Gastrocnemius medialis (tissue), 4 donors: ENCODE data around the gene TSPYL2. TPM values are rescaled to one million over a fixed set of nuclear protein-coding genes. Genes with fewer than 3 reads are reported as not detected.

ENCODE experiments used
- ATAC-seq, 2 donors: fragments of 150-250 bp; one replicate each; pipeline ENCODE4 v1.9.1; 2016
- DNase-seq, 2 donors: peaks; one replicate each; pipeline ENCODE4 v3.0.0-alpha.2; 2019
- H3K27ac ChIP-seq, 4 donors: fragments of 200-600 bp; sonication (generic); 1 replicate in 1 of 4; 2 replicates in 3 of 4; pipeline ENCODE4 v1.5.1; 2016 to 2018; ENCODE audit warnings: mild to moderate bottlenecking in 2 of 4, moderate library complexity in 1 of 4
- H3K27me3 ChIP-seq, 3 donors: fragments of 200-600 bp; sonication (generic) in 2 of 3; 1 replicate in 1 of 3; 2 replicates in 2 of 3; pipeline versions ENCODE4 v1.5.1 to v1.6.0; 2016 to 2019; ENCODE audit warnings: mild to moderate bottlenecking in 1 of 3, moderate library complexity in 1 of 3
- H3K36me3 ChIP-seq, 2 donors: fragments of 200-600 bp; sonication (generic) in 1 of 2; one replicate each; pipeline ENCODE4 v1.5.1; 2017 to 2018
- H3K4me1 ChIP-seq, 2 donors: fragments of 200-600 bp; sonication (generic) in 1 of 2; one replicate each; pipeline ENCODE4 v1.5.1; 2016 to 2017; ENCODE audit warnings: mild to moderate bottlenecking in 2 of 2
- H3K4me3 ChIP-seq, 4 donors: fragments of 200-600 bp; sonication (generic) in 3 of 4; 1 replicate in 1 of 4; 2 replicates in 3 of 4; pipeline ENCODE4 v1.5.1; 2016 to 2019; ENCODE audit warnings: mild to moderate bottlenecking in 2 of 4
- H3K9me3 ChIP-seq, 3 donors: fragments of 200-600 bp; sonication (generic) in 2 of 3; 1 replicate in 1 of 3; 2 replicates in 2 of 3; pipeline ENCODE4 v1.5.1; 2016 to 2019
- POLR2A ChIP-seq, 2 donors: fragments of 450-650 bp; IDR thresholded peaks; one replicate each; pipeline ENCODE4 v1.6.1; 2017; ENCODE audit warnings: antibody characterized with exemption in 2 of 2, mild to moderate bottlenecking in 2 of 2, moderate library complexity in 2 of 2
- in situ Hi-C, 4 donors: fragments of 200-750 bp; cut with MboI; loops; one replicate each; pipeline versions ENCODE4 v1.15.0 to v1.8.0; 2017; ENCODE audit warnings: low sequenced_read_pairs in 4 of 4
- intact Hi-C: fragments of 100-400 bp; cut with DNase I; formaldehyde crosslinking; loops from one replicate; pipeline ENCODE4 v1.15.1; 2023; ENCODE audit warnings: low total_unique reads
- total RNA-seq, 4 donors: library from RNA; depleted of rRNA; stranded (reverse); fragments of >200 nt; gene quantifications; one replicate each; pipeline versions ENCODE4 v1.1.0 to v1.2.3, GENCODE V29; 2016
- TF ChIP-seq, protein P1 (sequence below), 5 experiments: fragments of 450-650 bp in 3 of 5; fragments of 200-600 bp in 2 of 5; sonication (generic) in 2 of 5; IDR thresholded peaks in 4 of 5; conservative IDR thresholded peaks in 1 of 5; 1 replicate in 4 of 5; 2 replicates in 1 of 5; pipeline ENCODE4 v1.5.1; 2016 to 2019; ENCODE audit warnings: antibody characterized with exemption in 5 of 5, mild to moderate bottlenecking in 3 of 5, moderate library complexity in 3 of 5

The TSPYL2 gene
- total RNA-seq, 4 donors from 2014 or later, result 46.7 to 161 (median 78.6) TPM

DNA sequence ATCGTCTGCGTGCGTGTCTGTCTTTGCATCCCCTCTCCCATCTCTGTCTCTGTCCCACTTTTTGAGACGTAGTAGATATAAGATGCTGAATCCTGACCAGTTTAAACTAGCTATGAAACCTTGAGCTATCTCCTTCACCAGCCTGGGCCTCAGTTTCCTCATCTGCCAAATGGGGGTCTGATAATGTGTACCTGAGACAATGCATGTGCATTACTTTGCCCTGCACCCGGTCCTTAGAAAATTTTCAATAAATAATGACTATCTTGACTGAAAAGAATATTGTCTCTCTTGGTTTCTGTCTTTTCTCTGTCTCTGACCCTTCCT lies 12.4 kb downstream of the TSPYL2 start:
- H3K27ac ChIP-seq, result peak overlapping the region; percentile 85 to 95 (median 92)
- peaks cover 5 to 7% of the 10 kb centered on the region in 2 donors for H3K4me1 ChIP-seq
- ATAC-seq, result no peak
- no peaks in the 10 kb centered on the region for H3K36me3 ChIP-seq
- intact Hi-C loops, result loop anchor here (5.0 kb wide), 1 partner anchor 348 kb away; no protein-coding TSS in a partner anchor
- no peaks in the 10 kb centered on the region for H3K27me3 ChIP-seq
- in situ Hi-C loops, result loop anchor here in 2 of 4 donors (10.0 to 25.0 kb wide), 2 partner anchors 118 to 130 kb away; partner anchors contain the start of gene KDM5C (in 1 of the 2)
- no peak for DNase-seq
- TF ChIP-seq POLR2A (IDR thresholded peaks at IDR 0.05), result no peak
- TF ChIP-seq, protein P1, sequence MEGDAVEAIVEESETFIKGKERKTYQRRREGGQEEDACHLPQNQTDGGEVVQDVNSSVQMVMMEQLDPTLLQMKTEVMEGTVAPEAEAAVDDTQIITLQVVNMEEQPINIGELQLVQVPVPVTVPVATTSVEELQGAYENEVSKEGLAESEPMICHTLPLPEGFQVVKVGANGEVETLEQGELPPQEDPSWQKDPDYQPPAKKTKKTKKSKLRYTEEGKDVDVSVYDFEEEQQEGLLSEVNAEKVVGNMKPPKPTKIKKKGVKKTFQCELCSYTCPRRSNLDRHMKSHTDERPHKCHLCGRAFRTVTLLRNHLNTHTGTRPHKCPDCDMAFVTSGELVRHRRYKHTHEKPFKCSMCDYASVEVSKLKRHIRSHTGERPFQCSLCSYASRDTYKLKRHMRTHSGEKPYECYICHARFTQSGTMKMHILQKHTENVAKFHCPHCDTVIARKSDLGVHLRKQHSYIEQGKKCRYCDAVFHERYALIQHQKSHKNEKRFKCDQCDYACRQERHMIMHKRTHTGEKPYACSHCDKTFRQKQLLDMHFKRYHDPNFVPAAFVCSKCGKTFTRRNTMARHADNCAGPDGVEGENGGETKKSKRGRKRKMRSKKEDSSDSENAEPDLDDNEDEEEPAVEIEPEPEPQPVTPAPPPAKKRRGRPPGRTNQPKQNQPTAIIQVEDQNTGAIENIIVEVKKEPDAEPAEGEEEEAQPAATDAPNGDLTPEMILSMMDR (IDR thresholded peaks at IDR 0.05 in 4 of 5, conservative IDR thresholded peaks at IDR 0.05 in 1 of 5), result no peak
- H3K4me3 ChIP-seq, result peak overlapping the region; percentile 63 to 76 (median 68)
- no peaks in the 10 kb centered on the region for H3K9me3 ChIP-seq

- intact Hi-C loops, result no loop called here
- DNase-seq, result no peak
- Histone ChIP-seq H3K27me3 (no peaks in the 10 kb centered on the region), H3K36me3 (peaks cover 0 to 5% of the 10 kb centered on the region in 2 donors), H3K4me1 (peaks cover 5 to 7% of the 10 kb centered on the region in 2 donors), H3K27ac (no peak overlapping the region), H3K4me3 (no peak overlapping the region), H3K9me3 (no peaks in the 10 kb centered on the region)
- ATAC-seq, result no peak
- in situ Hi-C loops, result loop anchor here in 2 of 4 donors (10.0 to 25.0 kb wide), 2 partner anchors 117 to 129 kb away; partner anchors contain the start of gene KDM5C (in 1 of the 2)
- TF ChIP-seq, protein P1 (IDR thresholded peaks at IDR 0.05 in 4 of 5, conservative IDR thresholded peaks at IDR 0.05 in 1 of 5), result no peak
- no peak for TF ChIP-seq POLR2A (IDR thresholded peaks at IDR 0.05)
Measured at GRCh38 chrX:53095796-53096195, 13.6 kb downstream of the TSPYL2 start.

DNA sequence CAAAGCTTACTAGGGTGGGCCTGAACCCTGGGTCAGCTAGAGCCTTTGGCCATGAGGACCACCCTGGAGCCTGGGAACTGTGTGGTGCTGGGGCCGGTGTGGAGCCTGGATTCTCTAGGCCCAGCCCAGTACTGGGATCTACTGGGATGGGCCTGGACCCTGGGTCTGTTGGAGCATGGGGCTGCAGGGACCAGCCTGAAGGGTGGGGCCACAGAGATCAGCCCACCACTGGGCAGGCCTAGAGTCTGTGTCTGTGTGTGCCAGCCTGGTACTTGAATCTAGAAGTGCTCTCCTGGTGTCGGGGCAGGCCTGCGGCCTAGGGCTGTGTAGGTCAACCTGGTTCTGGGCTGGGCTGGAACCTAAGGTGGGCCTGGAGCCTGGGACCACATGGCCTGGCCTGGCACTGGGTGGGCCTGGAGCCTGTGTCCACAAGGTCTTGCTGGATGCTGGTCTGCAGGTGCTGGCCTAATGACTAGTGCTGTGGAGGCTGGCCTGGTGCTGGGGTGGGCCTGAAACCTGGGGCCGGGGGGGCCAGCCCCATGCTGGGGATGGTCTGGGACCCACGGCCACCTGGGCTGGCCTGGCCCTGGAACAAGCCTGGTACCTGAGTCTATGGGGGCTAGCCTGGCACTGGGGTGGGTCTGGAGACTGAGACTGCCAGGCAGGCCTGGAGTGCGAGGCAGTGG lies 32.8 kb downstream of the TSPYL2 start:
- Histone ChIP-seq H3K27ac (peak overlapping the region; percentile 57 to 80 (median 68)), H3K4me1 (peaks cover 0 to 6% of the 10 kb centered on the region in 2 donors), H3K27me3 (no peaks in the 10 kb centered on the region), H3K9me3 (no peaks in the 10 kb centered on the region), H3K4me3 (no peak overlapping the region), H3K36me3 (no peaks in the 10 kb centered on the region)
- TF ChIP-seq POLR2A (IDR thresholded peaks at IDR 0.05), result no peak
- TF ChIP-seq, protein P1 (IDR thresholded peaks at IDR 0.05 in 4 of 5, conservative IDR thresholded peaks at IDR 0.05 in 1 of 5), result no peak
- intact Hi-C loops, result no loop called here
- DNase-seq (no peak), ATAC-seq (no peak)
- in situ Hi-C loops, result loop anchor here in 1 of 4 donors (25.0 kb wide), 1 partner anchor 97 kb away; no protein-coding TSS in a partner anchor

- intact Hi-C loops, result no loop called here
- Histone ChIP-seq H3K9me3 (no peaks in the 10 kb centered on the region), H3K27me3 (no peaks in the 10 kb centered on the region), H3K4me1 (peaks cover 0 to 6% of the 10 kb centered on the region in 2 donors), H3K4me3 (no peak overlapping the region), H3K36me3 (no peaks in the 10 kb centered on the region), H3K27ac (peak overlapping the region; percentile 57 to 80 (median 68))
- in situ Hi-C loops, result loop anchor here in 1 of 4 donors (25.0 kb wide), 1 partner anchor 97 kb away; no protein-coding TSS in a partner anchor
- no peak for DNase-seq
- peak in 1 of 2 donors; percentile 12 for ATAC-seq
- TF ChIP-seq, protein P1 (IDR thresholded peaks at IDR 0.05 in 4 of 5, conservative IDR thresholded peaks at IDR 0.05 in 1 of 5), result no peak
- TF ChIP-seq POLR2A (IDR thresholded peaks at IDR 0.05), result no peak
Measured at GRCh38 chrX:53115550-53115874, 33.3 kb downstream of the TSPYL2 start.
